HepG2 (cell line): ENCODE results near the gene B4GALT5. TPM values are rescaled to one million over a fixed set of nuclear protein-coding genes. Genes with fewer than 3 reads are reported as not detected.

Source experiments
- CC2D1A ChIP-seq: sonication (generic); formaldehyde crosslinking; IDR thresholded peaks from 2 replicates; pipeline ENCODE4 v1.8.1; 2023; ENCODE audit warnings: mild to moderate bottlenecking, missing genetic modification reagents
- CCAR2 ChIP-seq: fragments of 200-400 bp; formaldehyde crosslinking; optimal IDR thresholded peaks from 2 replicates; pipeline ENCODE3; 2018; ENCODE audit warnings: low read depth, mild to moderate bottlenecking, low read length, moderate library complexity
- DPF2 ChIP-seq: sonication (generic); formaldehyde crosslinking; IDR thresholded peaks from 2 replicates; pipeline ENCODE4 v1.4.0; 2020; ENCODE audit warnings: mild to moderate bottlenecking, low read depth, missing genetic modification reagents, borderline replicate concordance
- DR1 ChIP-seq: sonication (generic); formaldehyde crosslinking; IDR thresholded peaks from 2 replicates; pipeline ENCODE4 v1.8.0; 2021; ENCODE audit warnings: mild to moderate bottlenecking, missing genetic modification reagents, inconsistent platforms
- KLF12 ChIP-seq: sonication (generic); formaldehyde crosslinking; IDR thresholded peaks from 2 replicates; pipeline ENCODE4 v1.4.0; 2020; ENCODE audit warnings: missing genetic modification reagents, borderline replicate concordance
- MIER3 ChIP-seq: IDR thresholded peaks from 2 replicates; pipeline ENCODE4 v1.6.1; 2016; ENCODE audit warnings: missing compliant biosample characterization, borderline replicate concordance
- MTA1 ChIP-seq: sonication (generic); formaldehyde crosslinking; IDR thresholded peaks from 2 replicates; pipeline ENCODE4 v1.4.0; 2020; ENCODE audit warnings: missing genetic modification reagents, mild to moderate bottlenecking, borderline replicate concordance
- NFYC ChIP-seq: IDR thresholded peaks from 2 replicates; pipeline ENCODE4 v1.6.1; 2016; ENCODE audit warnings: missing genetic modification reagents, missing compliant biosample characterization
- SETDB1 ChIP-seq: sonication (generic); formaldehyde crosslinking; IDR thresholded peaks from 2 replicates; pipeline ENCODE4 v1.5.1; 2020; ENCODE audit warnings: missing genetic modification reagents, mild to moderate bottlenecking, borderline replicate concordance
- SMARCC2 ChIP-seq: fragments of 450-650 bp; IDR thresholded peaks from 2 replicates; pipeline ENCODE4 v1.6.1; 2017; ENCODE audit warnings: antibody characterized with exemption, mild to moderate bottlenecking
- SOX5 ChIP-seq: IDR thresholded peaks from 2 replicates; pipeline ENCODE4 v1.6.1; 2016; ENCODE audit warnings: borderline replicate concordance
- STAG1 ChIP-seq: sonication (generic); formaldehyde crosslinking; IDR thresholded peaks from 2 replicates; pipeline ENCODE4 v1.4.0; 2020; ENCODE audit warnings: missing genetic modification reagents
- ZBTB1 ChIP-seq: sonication (generic); formaldehyde crosslinking; IDR thresholded peaks from 2 replicates; pipeline ENCODE4 v1.4.0; 2020; ENCODE audit warnings: missing genetic modification reagents, borderline replicate concordance
- ZFP62 ChIP-seq: sonication (generic); formaldehyde crosslinking; IDR thresholded peaks from 2 replicates; pipeline ENCODE4 v1.4.0; 2020; ENCODE audit warnings: missing genetic modification reagents
- ZNF121 ChIP-seq: sonication (generic); formaldehyde crosslinking; IDR thresholded peaks from 2 replicates; pipeline ENCODE4 v1.5.0; 2020; ENCODE audit warnings: mild to moderate bottlenecking, missing genetic modification reagents
- ZNF235 ChIP-seq: sonication (generic); formaldehyde crosslinking; IDR thresholded peaks from 2 replicates; pipeline ENCODE4 v1.8.1; 2023; ENCODE audit warnings: mild to moderate bottlenecking, missing genetic modification reagents, borderline replicate concordance
- ZNF569 ChIP-seq: sonication (generic); formaldehyde crosslinking; IDR thresholded peaks from 2 replicates; pipeline ENCODE4 v1.5.0; 2020; ENCODE audit warnings: mild to moderate bottlenecking, missing genetic modification reagents, moderate library complexity, borderline replicate concordance
- ZNF572 ChIP-seq: sonication (generic); formaldehyde crosslinking; IDR thresholded peaks from 2 replicates; pipeline ENCODE4 v1.5.1; 2020; ENCODE audit warnings: mild to moderate bottlenecking, missing genetic modification reagents
- ZNF616 ChIP-seq: sonication (generic); formaldehyde crosslinking; IDR thresholded peaks from 2 replicates; pipeline ENCODE4 v1.5.0; 2020; ENCODE audit warnings: low read depth, mild to moderate bottlenecking, missing genetic modification reagents
- ZNF652 ChIP-seq: IDR thresholded peaks from 2 replicates; pipeline ENCODE4 v1.6.1; 2016; ENCODE audit warnings: low read depth, borderline replicate concordance
- ZNF775 ChIP-seq: sonication (generic); formaldehyde crosslinking; IDR thresholded peaks from 2 replicates; pipeline ENCODE4 v1.4.0; 2020; ENCODE audit warnings: missing genetic modification reagents, mild to moderate bottlenecking, moderate library complexity, borderline replicate concordance
- ZNF777 ChIP-seq: sonication (generic); formaldehyde crosslinking; IDR thresholded peaks from 2 replicates; pipeline ENCODE4 v1.4.0; 2020; ENCODE audit warnings: missing genetic modification reagents
- ZSCAN25 ChIP-seq: sonication (generic); formaldehyde crosslinking; IDR thresholded peaks from 2 replicates; pipeline ENCODE4 v1.8.0; 2022; ENCODE audit warnings: mild to moderate bottlenecking, missing genetic modification reagents
- polyA plus RNA-seq, 8 experiments: library from polyadenylated mRNA; depleted of rRNA in 3 of 8; stranded (reverse) in 7 of 8; unstranded in 1 of 8; fragments of >200 nt; fragmentation: Illumina TruSeq in 4 of 8; extraction: Trizol in 4 of 8; gene quantifications; 2 replicates each; pipeline versions ENCODE4 v1.2.1 to v1.2.3, GENCODE V29; 2011 to 2016; ENCODE audit warnings: low read depth in 4 of 8, missing spikeins in 1 of 8, mixed read lengths in 1 of 8; ENCODE audit not compliant: insufficient read depth in 1 of 8
- total RNA-seq, 5 experiments: library from RNA; depleted of rRNA; stranded (reverse); fragments of >200 nt; fragmentation: Illumina TruSeq; extraction: Trizol; gene quantifications; 2 replicates each; pipeline ENCODE4 v1.2.3, GENCODE V29; 2016; ENCODE audit warnings: low read depth in 1 of 5
- TF ChIP-seq, protein P1 (sequence below): sonication (generic); formaldehyde crosslinking; IDR thresholded peaks from 2 replicates; pipeline ENCODE4 v1.5.0; 2020; ENCODE audit warnings: missing genetic modification reagents
- TF ChIP-seq, protein P2 (sequence below): sonication (generic); formaldehyde crosslinking; IDR thresholded peaks from 2 replicates; pipeline ENCODE4 v1.5.0; 2020; ENCODE audit warnings: mild to moderate bottlenecking, missing genetic modification reagents
- TF ChIP-seq, protein P3 (sequence below): IDR thresholded peaks from 2 replicates; pipeline ENCODE4 v1.6.1; 2016; ENCODE audit warnings: low read depth, borderline replicate concordance

Gene B4GALT5
- total and polyA plus RNA-seq, 2 of the 13 experiments (the other 11 are each of a cell fraction or from before 2014, with no cell fraction given) = 27.3 to 30.9 TPM

DNA sequence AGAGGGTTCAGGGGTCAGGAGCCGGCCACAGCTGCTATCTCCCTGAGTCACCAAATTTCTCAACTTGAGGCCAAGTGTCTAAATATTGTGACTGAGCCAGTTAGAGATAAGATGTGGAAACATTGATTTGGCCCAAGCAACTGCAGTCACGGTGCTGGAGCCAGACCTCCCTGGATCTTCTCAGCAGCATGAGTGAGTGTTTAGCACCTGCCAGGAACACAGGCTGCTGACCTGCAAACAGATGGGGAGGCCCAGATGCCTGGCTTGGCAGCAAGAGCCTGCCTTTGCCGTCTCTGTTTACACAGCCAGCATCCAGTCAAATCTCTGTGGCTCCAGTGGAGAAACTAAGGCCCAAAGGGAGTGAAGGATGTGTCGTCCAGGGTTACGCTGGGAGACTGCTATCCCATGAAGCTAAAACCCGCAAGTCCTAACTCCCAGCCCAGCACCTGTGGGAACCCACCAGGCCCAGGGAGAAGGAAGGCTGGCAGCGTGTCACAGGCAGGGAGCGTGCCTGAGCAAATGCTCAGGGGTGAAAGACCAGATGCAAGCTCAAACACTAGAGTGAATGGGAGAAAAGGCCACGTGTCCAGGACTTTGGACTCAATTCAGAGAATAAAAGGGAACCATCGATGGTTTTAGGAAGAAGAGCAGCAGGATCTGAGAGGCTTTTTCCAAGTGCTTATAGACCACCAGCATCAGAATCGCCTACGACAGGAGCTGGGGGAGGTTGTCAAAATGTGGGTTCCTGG lies 129.8 kb downstream of the B4GALT5 start (continued):
- TF ChIP-seq, protein P1, sequence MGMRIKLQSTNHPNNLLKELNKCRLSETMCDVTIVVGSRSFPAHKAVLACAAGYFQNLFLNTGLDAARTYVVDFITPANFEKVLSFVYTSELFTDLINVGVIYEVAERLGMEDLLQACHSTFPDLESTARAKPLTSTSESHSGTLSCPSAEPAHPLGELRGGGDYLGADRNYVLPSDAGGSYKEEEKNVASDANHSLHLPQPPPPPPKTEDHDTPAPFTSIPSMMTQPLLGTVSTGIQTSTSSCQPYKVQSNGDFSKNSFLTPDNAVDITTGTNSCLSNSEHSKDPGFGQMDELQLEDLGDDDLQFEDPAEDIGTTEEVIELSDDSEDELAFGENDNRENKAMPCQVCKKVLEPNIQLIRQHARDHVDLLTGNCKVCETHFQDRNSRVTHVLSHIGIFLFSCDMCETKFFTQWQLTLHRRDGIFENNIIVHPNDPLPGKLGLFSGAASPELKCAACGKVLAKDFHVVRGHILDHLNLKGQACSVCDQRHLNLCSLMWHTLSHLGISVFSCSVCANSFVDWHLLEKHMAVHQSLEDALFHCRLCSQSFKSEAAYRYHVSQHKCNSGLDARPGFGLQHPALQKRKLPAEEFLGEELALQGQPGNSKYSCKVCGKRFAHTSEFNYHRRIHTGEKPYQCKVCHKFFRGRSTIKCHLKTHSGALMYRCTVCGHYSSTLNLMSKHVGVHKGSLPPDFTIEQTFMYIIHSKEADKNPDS (CRISPR knock-in tag) = peak; percentile 81
- peak; percentile 29; the same call in 1 of the 2 replicates for TF ChIP-seq ZBTB1
- TF ChIP-seq ZNF572 = peak; percentile 96; the same call in 1 of the 2 replicates
- peak; percentile 57; the same call in 1 of the 2 replicates for TF ChIP-seq ZNF235 (CRISPR knock-in tag)
- peak; percentile 21; the same call in 1 of the 2 replicates for TF ChIP-seq KLF12 (CRISPR knock-in tag)
- TF ChIP-seq, protein P2, sequence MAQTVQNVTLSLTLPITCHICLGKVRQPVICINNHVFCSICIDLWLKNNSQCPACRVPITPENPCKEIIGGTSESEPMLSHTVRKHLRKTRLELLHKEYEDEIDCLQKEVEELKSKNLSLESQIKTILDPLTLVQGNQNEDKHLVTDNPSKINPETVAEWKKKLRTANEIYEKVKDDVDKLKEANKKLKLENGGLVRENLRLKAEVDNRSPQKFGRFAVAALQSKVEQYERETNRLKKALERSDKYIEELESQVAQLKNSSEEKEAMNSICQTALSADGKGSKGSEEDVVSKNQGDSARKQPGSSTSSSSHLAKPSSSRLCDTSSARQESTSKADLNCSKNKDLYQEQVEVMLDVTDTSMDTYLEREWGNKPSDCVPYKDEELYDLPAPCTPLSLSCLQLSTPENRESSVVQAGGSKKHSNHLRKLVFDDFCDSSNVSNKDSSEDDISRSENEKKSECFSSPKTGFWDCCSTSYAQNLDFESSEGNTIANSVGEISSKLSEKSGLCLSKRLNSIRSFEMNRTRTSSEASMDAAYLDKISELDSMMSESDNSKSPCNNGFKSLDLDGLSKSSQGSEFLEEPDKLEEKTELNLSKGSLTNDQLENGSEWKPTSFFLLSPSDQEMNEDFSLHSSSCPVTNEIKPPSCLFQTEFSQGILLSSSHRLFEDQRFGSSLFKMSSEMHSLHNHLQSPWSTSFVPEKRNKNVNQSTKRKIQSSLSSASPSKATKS (CRISPR knock-in tag) = no peak
- peak; percentile 86 for TF ChIP-seq SOX5 (CRISPR knock-in tag)
- TF ChIP-seq STAG1 = peak; percentile 61
- TF ChIP-seq ZNF121 (CRISPR knock-in tag) = peak; percentile 33; the same call in 1 of the 2 replicates
- TF ChIP-seq ZSCAN25 = peak; percentile 85
- TF ChIP-seq ZNF569 (CRISPR knock-in tag) = no peak; the same call in 1 of the 2 replicates
- no peak for TF ChIP-seq ZFP62 (CRISPR knock-in tag)
- peak; percentile 80; the same call in 1 of the 2 replicates for TF ChIP-seq MIER3
- peak; percentile 97 for TF ChIP-seq ZNF775 (CRISPR knock-in tag)
- TF ChIP-seq MTA1 (CRISPR knock-in tag) = peak; percentile 99
- TF ChIP-seq CC2D1A (CRISPR knock-in tag) = no peak
- TF ChIP-seq ZNF652 = peak; percentile 8; the same call in 1 of the 2 replicates
- peak; percentile 89 for TF ChIP-seq ZNF616 (CRISPR knock-in tag)
- TF ChIP-seq DR1 = peak; percentile 80
- TF ChIP-seq, protein P3, sequence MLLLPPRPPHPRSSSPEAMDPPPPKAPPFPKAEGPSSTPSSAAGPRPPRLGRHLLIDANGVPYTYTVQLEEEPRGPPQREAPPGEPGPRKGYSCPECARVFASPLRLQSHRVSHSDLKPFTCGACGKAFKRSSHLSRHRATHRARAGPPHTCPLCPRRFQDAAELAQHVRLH (CRISPR knock-in tag) = peak; percentile 67; the same call in 1 of the 2 replicates
- TF ChIP-seq SETDB1 = no peak
- TF ChIP-seq ZNF777 (CRISPR knock-in tag) = peak; percentile 64
- no peak for TF ChIP-seq SMARCC2
- no peak for TF ChIP-seq NFYC (CRISPR knock-in tag)
- peak; percentile 74 for TF ChIP-seq CCAR2
- TF ChIP-seq DPF2 = peak; percentile 66
